Measurements from ENCODE around the gene CLECL1.
"Not testable (repeated sequence)": the region's sequence is repeated elsewhere in the genome, so short reads cannot be mapped to it uniquely, and the experiment has no call there.

CLECL1 gene

GRCh38 chr12:9725213-9725870, 7.6 kb downstream of the CLECL1 start:
- DNase-seq (ENCODE audit: insufficient read length, low spot score) (no peak), FAIRE-seq (peak; percentile 76)

- FAIRE-seq (no peak), DNase-seq (ENCODE audit: insufficient read length, low spot score) (no peak)
These were observed 8.9 kb downstream of the CLECL1 start for GRCh38 chr12:9724023-9724422.

- peak; percentile 93 for FAIRE-seq
- DNase-seq (ENCODE audit: insufficient read length, low spot score): no peak
These were observed 11.4 kb downstream of the CLECL1 start for GRCh38 chr12:9721394-9722092.

GRCh38 chr12:9719790-9720189, 13.1 kb downstream of the CLECL1 start:
- FAIRE-seq (peak; percentile 88), DNase-seq (ENCODE audit: insufficient read length, low spot score) (no peak)

- peak; percentile 96 for FAIRE-seq
These were observed 13.9 kb downstream of the CLECL1 start for GRCh38 chr12:9718968-9719367.

GRCh38 chr12:9717070-9717925, 15.6 kb downstream of the CLECL1 start:
- peak; percentile 89 for FAIRE-seq
- DNase-seq (ENCODE audit: insufficient read length, low spot score): no peak

More at GRCh38 chr12:9718968-9719367, 13.9 kb downstream of the CLECL1 start:
- no peak for DNase-seq (ENCODE audit: insufficient read length, low spot score)

- peak; percentile 99 for FAIRE-seq
- not testable (repeated sequence) for DNase-seq (ENCODE audit: insufficient read length, low spot score)
These were observed 19.8 kb downstream of the CLECL1 start for GRCh38 chr12:9713032-9713558.

GRCh38 chr12:9711664-9712063, 21.2 kb downstream of the CLECL1 start:
- FAIRE-seq: peak; percentile 23
- DNase-seq (ENCODE audit: insufficient read length, low spot score): no peak

GRCh38 chr12:9710584-9711375, 22.1 kb downstream of the CLECL1 start:
- FAIRE-seq: peak; percentile 71

GRCh38 chr12:9708853-9709252, 24.0 kb downstream of the CLECL1 start:
- no peak for DNase-seq (ENCODE audit: insufficient read length, low spot score)
- FAIRE-seq: peak; percentile 78

More at GRCh38 chr12:9710584-9711375, 22.1 kb downstream of the CLECL1 start:
- no peak for DNase-seq (ENCODE audit: insufficient read length, low spot score)

GRCh38 chr12:9707864-9708808, 24.8 kb downstream of the CLECL1 start:
- FAIRE-seq (peak; percentile 89), DNase-seq (ENCODE audit: insufficient read length, low spot score) (no peak)

GRCh38 chr12:9707356-9707755, 25.5 kb downstream of the CLECL1 start:
- FAIRE-seq: no peak
- no peak for DNase-seq (ENCODE audit: insufficient read length, low spot score)

GRCh38 chr12:9706086-9706685, 26.7 kb downstream of the CLECL1 start:
- FAIRE-seq (peak; percentile 72), DNase-seq (ENCODE audit: insufficient read length, low spot score) (no peak)

GRCh38 chr12:9704561-9704960, 28.3 kb downstream of the CLECL1 start:
- not testable (repeated sequence) for DNase-seq (ENCODE audit: insufficient read length, low spot score); FAIRE-seq

- FAIRE-seq: peak; percentile 93
These were observed 30.6 kb downstream of the CLECL1 start for GRCh38 chr12:9702255-9702654.

GRCh38 chr12:9701380-9702154, 31.3 kb downstream of the CLECL1 start:
- DNase-seq (ENCODE audit: insufficient read length, low spot score) (no peak), FAIRE-seq (peak; percentile 82)

More at GRCh38 chr12:9702255-9702654, 30.6 kb downstream of the CLECL1 start:
- DNase-seq (ENCODE audit: insufficient read length, low spot score): no peak

- FAIRE-seq (no peak), DNase-seq (ENCODE audit: insufficient read length, low spot score) (no peak)
These were observed 32.3 kb downstream of the CLECL1 start for GRCh38 chr12:9700606-9700956.
